Activated T-cell treated with anti-CD3 and anti-CD28 coated beads for 1 hour (primary cell): ENCODE measurements around the gene CCDC27.

Source experiments
- DNase-seq: peaks from one replicate; pipeline ENCODE4 v3.0.0-alpha.2; 2020; ENCODE audit warnings: low read depth

CCDC27 gene

GRCh38 chr1:3777078-3777547, 24.9 kb downstream of the CCDC27 start:
- no peak for DNase-seq

GRCh38 chr1:3777647-3778589, 25.7 kb downstream of the CCDC27 start:
- no peak for DNase-seq

GRCh38 chr1:3778590-3779264, 26.5 kb downstream of the CCDC27 start:
- no peak for DNase-seq

- DNase-seq = no peak
Measured at GRCh38 chr1:3779265-3779911, 27.1 kb downstream of the CCDC27 start.

- no peak for DNase-seq
Measured at GRCh38 chr1:3779912-3780416, 27.7 kb downstream of the CCDC27 start.

GRCh38 chr1:3780901-3781300, 28.7 kb downstream of the CCDC27 start:
- DNase-seq = no peak

- no peak for DNase-seq
Measured at GRCh38 chr1:3783651-3784474, 31.6 kb downstream of the CCDC27 start.

GRCh38 chr1:3785045-3785444, 32.8 kb downstream of the CCDC27 start:
- DNase-seq = no peak

- DNase-seq = no peak
Measured at GRCh38 chr1:3785456-3786157, 33.4 kb downstream of the CCDC27 start.

GRCh38 chr1:3786468-3787348, 34.5 kb downstream of the CCDC27 start:
- DNase-seq = no peak

- DNase-seq = no peak
Measured at GRCh38 chr1:3787349-3787715, 35.1 kb downstream of the CCDC27 start.

GRCh38 chr1:3787745-3788605, 35.7 kb downstream of the CCDC27 start:
- no peak for DNase-seq

GRCh38 chr1:3788756-3789420, 36.6 kb downstream of the CCDC27 start:
- DNase-seq = no peak

GRCh38 chr1:3789421-3790300, 37.4 kb downstream of the CCDC27 start:
- no peak for DNase-seq

GRCh38 chr1:3790500-3790923, 38.3 kb downstream of the CCDC27 start:
- no peak for DNase-seq

GRCh38 chr1:3790952-3791351, 38.7 kb downstream of the CCDC27 start:
- DNase-seq = no peak

GRCh38 chr1:3795453-3796214, 43.4 kb downstream of the CCDC27 start:
- no peak for DNase-seq
